ENCODE measurements around the gene EXOSC6. TPM values are rescaled to one million over a fixed set of nuclear protein-coding genes. Genes with fewer than 3 reads are reported as not detected.
A peak's percentile ranks its signal among the peaks of the same experiment; 100 is the strongest.
"Not testable (repeated sequence)": the region's sequence is repeated elsewhere in the genome, so short reads cannot be mapped to it uniquely, and the experiment has no call there.

Gene EXOSC6
- polyA plus RNA-seq, 1 donor from 2014 or later, result 4.8 TPM

DNA sequence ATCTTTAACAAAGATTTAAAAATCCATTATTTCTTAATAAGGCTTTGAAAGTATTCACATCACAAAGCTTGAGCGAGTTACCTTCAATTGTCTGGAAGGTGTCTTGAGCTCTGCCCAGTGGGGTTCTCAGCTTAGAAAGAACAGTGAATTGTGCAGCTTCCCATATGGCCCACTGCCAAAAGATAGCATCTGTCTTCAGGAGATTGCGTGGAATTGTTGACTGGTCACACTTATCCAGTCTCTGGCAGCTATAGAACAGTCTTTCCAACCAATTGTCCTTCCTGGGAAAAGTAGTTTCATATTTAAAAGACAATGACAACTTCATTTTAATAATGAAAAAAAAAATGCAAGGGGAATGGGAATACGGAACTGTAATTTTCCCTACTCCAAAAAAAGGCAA lies 19.9 kb downstream of the EXOSC6 start:
- H3K9me3 Mint-ChIP-seq, H3K27me3 Mint-ChIP-seq, H3K4me1 Mint-ChIP-seq, H3K27ac Mint-ChIP-seq, H3K4me3 Mint-ChIP-seq, H3K36me3 Mint-ChIP-seq: not testable (repeated sequence)

DNA sequence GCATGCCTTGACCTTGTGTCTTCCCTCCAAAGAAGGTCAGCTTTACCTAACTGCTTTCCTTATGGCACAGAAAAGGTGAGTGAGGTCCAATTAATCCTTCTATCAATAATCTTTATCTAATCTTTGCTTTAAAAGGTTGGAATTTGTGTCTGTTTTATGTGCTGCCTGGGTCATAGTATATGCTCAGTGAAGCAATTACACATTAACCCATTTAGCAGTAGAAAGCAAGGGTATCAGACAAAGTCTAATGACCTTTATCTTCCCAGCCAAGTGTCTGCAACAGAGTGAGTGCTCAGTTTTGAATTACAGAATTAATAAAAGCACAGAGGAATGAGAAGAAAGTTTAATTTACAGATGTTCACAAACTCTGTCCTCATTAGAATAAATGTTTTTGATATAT lies 25.7 kb downstream of the EXOSC6 start:
- not testable (repeated sequence) for H3K4me3 Mint-ChIP-seq, H3K27ac Mint-ChIP-seq, H3K27me3 Mint-ChIP-seq, H3K9me3 Mint-ChIP-seq, H3K36me3 Mint-ChIP-seq, H3K4me1 Mint-ChIP-seq

DNA sequence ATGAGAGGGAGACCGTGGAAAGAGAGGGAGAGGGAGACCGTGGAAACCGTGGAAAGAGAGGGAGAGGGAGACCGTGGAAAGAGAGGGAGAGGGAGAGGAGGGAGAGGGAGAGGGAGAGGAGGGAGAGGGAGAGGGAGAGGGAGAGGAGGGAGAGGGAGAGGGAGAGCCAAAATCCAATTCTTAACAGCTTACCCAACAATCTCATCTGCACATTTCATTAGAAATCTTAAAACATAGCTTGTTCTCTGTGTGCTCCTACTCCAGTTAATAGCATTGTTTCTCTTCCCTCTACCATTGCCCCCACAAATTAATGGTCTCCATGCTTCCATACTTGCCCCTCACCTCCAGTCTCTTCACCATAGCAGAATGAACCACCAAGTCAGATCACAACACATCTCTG lies 26.3 kb downstream of the EXOSC6 start:
- not testable (repeated sequence) for H3K27me3 Mint-ChIP-seq, H3K4me1 Mint-ChIP-seq, H3K27ac Mint-ChIP-seq, H3K36me3 Mint-ChIP-seq, H3K4me3 Mint-ChIP-seq, H3K9me3 Mint-ChIP-seq

DNA sequence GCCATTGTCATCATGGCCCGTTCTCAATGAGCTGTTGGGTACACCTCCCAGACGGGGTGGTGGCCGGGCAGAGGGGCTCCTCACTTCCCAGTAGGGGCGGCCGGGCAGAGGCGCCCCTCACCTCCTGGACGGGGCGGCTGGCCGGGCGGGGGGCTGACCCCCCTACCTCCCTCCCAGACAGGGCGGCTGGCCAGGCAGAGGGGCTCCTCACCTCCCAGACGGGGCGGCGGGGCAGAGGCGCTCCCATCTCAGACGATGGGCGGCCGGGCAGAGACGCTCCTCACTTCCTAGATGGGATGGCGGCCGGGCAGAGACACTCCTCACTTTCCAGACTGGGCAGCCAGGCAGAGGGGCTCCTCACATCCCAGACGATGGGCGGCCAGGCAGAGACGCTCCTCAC lies 27.1 kb downstream of the EXOSC6 start:
- H3K4me3 Mint-ChIP-seq, H3K9me3 Mint-ChIP-seq, H3K4me1 Mint-ChIP-seq, H3K36me3 Mint-ChIP-seq, H3K27ac Mint-ChIP-seq, H3K27me3 Mint-ChIP-seq: not testable (repeated sequence)

DNA sequence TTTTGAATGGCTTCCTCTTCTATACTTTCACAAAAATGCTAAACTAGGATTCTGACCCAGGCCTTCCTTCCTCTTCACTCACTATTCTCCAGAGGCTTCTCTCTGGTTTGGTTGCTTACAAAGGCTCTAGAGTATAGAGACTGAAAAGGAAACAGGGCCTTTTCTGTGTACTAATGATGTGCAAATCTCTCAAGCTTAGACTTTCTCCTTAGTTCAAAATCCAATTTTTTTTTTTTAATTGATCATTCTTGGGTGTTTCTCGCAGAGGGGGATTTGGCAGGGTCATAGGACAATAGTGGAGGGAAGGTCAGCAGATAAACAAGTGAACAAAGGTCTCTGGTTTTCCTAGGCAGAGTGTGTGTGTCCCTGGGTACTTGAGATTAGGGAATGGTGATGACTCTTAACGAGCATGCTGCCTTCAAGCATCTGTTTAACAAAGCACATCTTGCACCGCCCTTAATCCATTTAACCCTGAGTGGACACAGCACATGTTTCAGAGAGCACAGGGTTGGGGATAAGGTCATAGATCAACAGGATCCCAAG lies 27.7 kb downstream of the EXOSC6 start:
- not testable (repeated sequence) for H3K36me3 Mint-ChIP-seq, H3K9me3 Mint-ChIP-seq, H3K4me1 Mint-ChIP-seq, H3K27me3 Mint-ChIP-seq, H3K27ac Mint-ChIP-seq, H3K4me3 Mint-ChIP-seq

DNA sequence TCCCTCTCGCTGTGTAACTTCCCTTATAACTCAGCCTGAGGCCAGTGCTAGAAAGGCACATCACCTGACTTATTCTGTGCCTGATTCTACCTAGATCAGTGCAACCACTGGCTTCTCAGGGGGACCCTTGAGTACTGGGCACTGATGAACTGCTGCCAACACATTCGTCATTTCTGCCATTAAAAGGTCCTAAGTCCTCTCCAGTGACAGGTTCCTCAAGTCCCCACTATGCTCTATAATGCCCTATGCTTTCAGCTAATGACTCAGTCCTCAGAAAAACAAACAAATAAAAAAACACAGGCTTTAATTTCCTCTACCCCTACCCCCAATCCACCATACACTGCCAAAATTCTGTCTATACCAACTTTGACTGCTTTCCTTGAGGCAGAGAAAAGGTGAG lies 28.5 kb downstream of the EXOSC6 start:
- H3K27me3 Mint-ChIP-seq, H3K4me3 Mint-ChIP-seq, H3K36me3 Mint-ChIP-seq, H3K4me1 Mint-ChIP-seq, H3K9me3 Mint-ChIP-seq: not testable (repeated sequence)
- peak overlapping the region in 1 of 3 donors; percentile 80 for H3K27ac Mint-ChIP-seq

DNA sequence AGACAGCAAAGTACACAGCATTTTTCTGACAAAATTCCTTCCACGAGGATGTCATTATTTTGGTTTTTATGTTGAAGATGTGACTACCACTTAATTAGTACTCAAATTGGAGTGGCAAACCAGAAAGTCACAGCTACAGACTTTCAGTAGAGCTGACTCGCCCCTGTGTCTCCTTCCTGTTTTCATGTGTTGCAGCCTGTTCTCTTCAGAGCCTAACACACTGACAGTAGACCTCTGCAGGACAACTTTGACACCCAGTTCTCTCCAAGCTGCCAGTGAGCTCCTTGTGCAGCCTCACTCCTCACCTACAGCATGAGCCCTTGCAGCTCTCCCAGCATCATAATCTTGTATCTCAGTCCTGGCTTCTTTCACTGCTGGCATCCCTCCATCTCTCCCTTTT lies 29.2 kb downstream of the EXOSC6 start:
- not testable (repeated sequence) for H3K27ac Mint-ChIP-seq, H3K4me1 Mint-ChIP-seq, H3K27me3 Mint-ChIP-seq, H3K4me3 Mint-ChIP-seq, H3K9me3 Mint-ChIP-seq, H3K36me3 Mint-ChIP-seq

DNA sequence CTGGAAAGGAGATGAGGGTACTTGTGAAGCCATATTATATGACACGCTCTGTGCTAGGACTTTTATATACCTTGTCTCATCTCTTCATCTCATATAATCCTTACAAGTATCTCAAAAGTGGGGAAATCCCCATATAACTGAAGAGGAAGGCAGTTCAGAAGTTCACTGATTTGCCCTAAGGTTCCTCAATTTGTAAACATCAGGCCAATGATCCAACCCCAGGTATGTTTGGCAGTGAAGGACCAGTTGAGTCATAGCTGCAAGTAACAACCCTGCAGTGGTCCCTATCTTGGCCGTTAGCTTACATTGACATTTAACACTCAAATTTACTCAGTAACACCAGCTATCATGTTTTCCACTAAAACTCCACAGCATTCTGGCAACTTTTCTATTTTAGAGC lies 33.2 kb downstream of the EXOSC6 start:
- not testable (repeated sequence) for H3K27ac Mint-ChIP-seq, H3K9me3 Mint-ChIP-seq, H3K4me3 Mint-ChIP-seq, H3K4me1 Mint-ChIP-seq, H3K36me3 Mint-ChIP-seq, H3K27me3 Mint-ChIP-seq

DNA sequence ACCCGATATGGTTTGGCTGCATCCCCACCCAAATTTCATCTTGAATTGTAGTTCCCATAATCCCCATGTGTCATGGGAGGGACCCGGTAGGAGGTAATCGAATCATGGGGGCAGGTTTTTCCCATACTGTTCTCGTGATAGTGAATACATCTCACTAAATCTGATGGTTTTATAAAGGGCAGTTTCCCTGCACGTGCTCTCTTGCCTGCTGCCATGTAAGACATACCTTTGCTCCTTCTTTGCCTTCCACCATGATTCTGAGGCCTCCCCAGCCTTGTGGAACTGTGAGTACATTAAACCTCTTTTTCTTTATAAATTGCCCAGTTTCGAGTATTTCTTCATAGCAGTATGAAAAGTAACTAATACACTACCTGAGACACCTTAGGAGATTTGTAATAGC lies 45.4 kb downstream of the EXOSC6 start:
- H3K36me3 Mint-ChIP-seq, H3K4me3 Mint-ChIP-seq, H3K4me1 Mint-ChIP-seq, H3K9me3 Mint-ChIP-seq, H3K27ac Mint-ChIP-seq, H3K27me3 Mint-ChIP-seq: not testable (repeated sequence)

DNA sequence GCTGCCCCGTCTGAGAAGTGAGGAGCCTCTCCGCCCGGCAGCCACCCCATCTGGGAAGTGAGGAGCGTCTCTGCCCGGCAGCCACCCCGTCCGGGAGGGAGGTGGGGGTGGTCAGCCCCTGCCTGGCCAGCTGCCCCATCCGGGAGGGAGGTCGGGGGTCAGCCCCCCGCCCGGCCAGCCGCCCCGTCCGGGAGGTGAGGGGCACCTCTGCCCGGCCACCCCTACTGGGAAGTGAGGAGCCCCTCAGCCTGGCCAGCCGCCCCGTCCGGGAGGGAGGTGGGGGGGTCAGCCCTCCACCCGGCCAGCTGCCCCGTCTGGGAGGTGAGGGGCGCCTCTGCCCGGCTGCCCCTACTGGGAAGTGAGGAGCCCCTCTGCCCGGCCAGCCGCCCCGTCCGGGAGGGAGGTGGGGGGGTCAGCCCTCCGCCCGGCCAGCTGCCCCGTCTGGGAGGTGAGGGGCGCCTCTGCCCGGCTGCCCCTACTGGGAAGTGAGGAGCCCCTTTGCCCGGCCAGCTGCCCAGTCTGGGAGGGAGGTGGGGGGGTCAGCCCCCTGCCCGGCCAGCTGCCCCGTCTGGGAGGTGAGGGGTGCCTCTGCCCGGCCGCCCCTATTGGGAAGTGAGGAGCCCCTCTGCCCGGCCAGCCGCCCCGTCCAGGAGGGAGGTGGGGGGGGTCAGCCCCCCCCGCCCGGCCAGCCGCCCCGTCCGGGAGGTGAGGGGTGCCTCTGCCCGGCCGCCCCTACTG lies 46.9 kb downstream of the EXOSC6 start:
- H3K4me1 Mint-ChIP-seq, H3K36me3 Mint-ChIP-seq, H3K4me3 Mint-ChIP-seq, H3K27me3 Mint-ChIP-seq, H3K27ac Mint-ChIP-seq, H3K9me3 Mint-ChIP-seq: not testable (repeated sequence)

DNA sequence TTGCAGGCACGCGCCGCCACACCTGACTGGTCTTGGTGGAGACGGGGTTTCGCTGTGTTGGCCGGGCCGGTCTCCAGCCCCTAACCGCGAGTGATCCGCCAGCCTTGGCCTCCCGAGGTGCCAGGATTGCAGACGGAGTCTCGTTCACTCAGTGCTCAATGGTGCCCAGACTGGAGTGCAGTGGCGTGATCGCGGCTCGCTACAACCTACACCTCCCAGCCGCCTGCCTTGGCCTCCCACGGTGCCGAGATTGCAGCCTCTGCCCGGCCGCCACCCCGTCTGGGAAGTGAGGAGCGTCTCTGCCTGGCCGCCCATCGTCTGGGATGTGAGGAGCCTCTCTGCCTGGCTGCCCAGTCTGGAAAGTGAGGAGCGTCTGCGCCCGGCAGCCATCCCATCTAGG lies 47.7 kb downstream of the EXOSC6 start:
- H3K36me3 Mint-ChIP-seq, H3K9me3 Mint-ChIP-seq, H3K4me3 Mint-ChIP-seq, H3K27ac Mint-ChIP-seq, H3K27me3 Mint-ChIP-seq, H3K4me1 Mint-ChIP-seq: not testable (repeated sequence)

DNA sequence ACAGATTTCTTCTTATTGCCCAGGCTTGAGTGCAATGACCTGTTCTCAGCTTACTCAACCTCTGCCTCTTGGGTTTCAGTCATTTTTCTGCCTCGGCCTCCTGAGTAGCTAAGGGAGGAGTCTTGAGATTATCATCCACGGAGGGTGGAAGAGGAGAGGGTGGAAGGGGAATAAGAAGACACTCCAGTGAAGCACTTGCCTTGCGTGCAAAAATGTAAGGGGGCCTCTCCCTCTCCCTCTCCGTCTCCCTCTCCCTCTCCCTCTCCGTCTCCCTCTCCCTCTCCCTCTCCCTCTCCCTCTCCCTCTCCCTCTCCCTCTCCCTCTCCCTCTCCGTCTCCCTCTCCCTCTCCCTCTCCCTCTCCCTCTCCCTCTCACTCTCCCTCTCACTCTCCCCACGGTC lies 48.2 kb downstream of the EXOSC6 start:
- H3K4me1 Mint-ChIP-seq, H3K4me3 Mint-ChIP-seq, H3K27me3 Mint-ChIP-seq, H3K36me3 Mint-ChIP-seq, H3K9me3 Mint-ChIP-seq, H3K27ac Mint-ChIP-seq: not testable (repeated sequence)

DNA sequence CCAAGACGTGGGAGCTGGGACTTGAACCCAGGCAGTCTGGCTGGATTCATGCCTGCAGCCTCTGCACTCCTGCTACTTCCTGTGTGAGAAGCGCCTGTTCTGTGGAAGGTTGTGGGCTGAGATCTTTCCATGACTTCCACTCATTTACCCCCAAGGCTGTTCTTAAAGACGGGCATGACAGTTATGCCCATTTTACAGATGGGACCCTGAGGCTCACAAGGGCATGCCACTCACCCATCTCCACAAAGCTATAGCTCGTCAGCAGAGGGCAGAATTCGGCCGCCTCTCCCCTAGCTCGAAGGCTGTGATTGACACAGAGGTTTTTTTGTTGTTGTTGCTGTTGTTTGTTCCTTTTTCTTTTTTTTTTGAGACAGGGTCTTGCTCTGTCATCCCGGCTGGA lies 51.7 kb downstream of the EXOSC6 start:
- H3K27ac Mint-ChIP-seq, H3K9me3 Mint-ChIP-seq, H3K4me1 Mint-ChIP-seq, H3K36me3 Mint-ChIP-seq, H3K27me3 Mint-ChIP-seq: not testable (repeated sequence)
- H3K4me3 Mint-ChIP-seq, result peak overlapping the region in 1 of 4 donors; percentile 9

DNA sequence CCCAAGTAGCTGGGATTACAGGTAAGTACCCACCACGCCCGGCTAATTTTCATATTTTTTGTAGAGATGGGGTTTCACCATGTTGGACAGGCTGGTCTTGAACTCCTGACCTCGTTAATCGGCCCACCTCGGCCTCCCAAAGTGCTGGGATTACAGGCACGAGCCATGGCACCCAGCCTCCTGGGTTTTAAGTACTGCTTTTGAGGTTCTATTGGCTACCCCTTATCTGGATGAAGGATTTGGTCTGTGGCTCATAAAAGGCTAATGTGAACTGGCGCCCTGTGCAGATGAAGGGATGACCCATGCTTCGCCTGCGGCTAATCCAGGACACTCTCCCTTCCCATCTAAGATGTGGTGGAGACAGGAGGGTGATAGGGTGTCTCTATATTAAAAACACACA lies 52.6 kb downstream of the EXOSC6 start:
- H3K27me3 Mint-ChIP-seq, H3K36me3 Mint-ChIP-seq, H3K9me3 Mint-ChIP-seq, H3K4me1 Mint-ChIP-seq, H3K27ac Mint-ChIP-seq, H3K4me3 Mint-ChIP-seq: not testable (repeated sequence)

DNA sequence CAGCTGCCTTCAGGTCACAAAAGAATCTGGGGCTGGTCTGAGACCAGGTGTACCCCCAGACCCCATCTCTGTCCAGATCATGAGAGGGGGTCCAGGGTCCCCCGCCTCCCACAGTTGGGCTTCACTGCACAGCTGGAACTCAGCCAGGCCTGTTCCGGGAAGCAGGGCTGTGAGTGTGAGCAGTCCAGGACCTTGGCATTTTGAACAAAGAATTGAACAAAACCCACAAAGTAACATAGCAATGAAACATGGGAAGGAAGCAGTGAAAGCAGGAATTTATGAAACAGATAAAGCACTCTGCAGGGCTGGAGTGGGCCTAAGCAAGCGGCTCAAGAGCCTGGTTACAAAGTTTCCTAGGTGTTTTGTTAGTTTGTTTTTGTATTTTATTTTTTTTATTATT lies 53.1 kb downstream of the EXOSC6 start:
- H3K27ac Mint-ChIP-seq, H3K27me3 Mint-ChIP-seq, H3K4me3 Mint-ChIP-seq, H3K36me3 Mint-ChIP-seq, H3K4me1 Mint-ChIP-seq, H3K9me3 Mint-ChIP-seq: not testable (repeated sequence)

DNA sequence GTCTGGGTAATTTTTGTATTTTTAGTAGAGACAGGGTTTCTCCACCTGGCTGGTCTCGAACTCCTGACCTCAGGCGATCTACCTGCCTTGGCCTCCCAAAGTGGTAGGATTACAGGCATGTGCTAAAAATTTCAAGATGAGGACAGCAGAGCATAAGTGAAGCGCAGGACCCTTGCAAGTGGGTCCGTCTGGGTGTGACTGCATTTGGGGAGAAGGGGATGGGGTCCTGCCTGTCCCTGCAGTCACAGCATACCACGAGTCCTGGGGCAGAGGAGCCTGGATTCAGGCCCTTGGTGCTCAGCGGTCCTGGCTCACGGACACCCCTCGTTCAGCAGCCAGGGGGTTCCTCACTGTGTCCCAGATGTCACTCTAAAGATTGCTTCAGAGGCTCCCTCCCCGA lies 53.5 kb downstream of the EXOSC6 start:
- not testable (repeated sequence) for H3K9me3 Mint-ChIP-seq, H3K4me3 Mint-ChIP-seq, H3K36me3 Mint-ChIP-seq, H3K27ac Mint-ChIP-seq, H3K4me1 Mint-ChIP-seq, H3K27me3 Mint-ChIP-seq

DNA sequence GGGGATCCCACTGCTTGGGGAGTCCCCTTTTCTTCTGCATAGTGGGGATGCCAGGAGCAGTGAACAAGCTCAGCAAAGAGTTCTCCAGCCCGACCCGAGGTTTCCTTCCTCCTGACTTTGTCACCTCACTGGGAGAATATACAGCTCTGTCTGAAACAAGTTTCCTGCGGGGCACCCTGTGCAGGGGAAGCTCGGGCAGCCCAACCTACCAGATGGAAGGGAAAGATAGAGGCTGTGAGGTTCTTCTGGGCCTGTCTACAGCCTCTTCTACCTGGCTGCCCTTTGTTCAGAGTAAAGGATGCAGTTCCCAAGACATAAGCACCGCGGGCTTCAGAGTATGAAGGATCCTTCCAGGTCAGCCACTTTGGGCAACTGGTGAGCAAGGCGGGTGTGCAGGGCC lies 54.1 kb downstream of the EXOSC6 start:
- H3K4me1 Mint-ChIP-seq, H3K27ac Mint-ChIP-seq, H3K27me3 Mint-ChIP-seq, H3K9me3 Mint-ChIP-seq, H3K4me3 Mint-ChIP-seq, H3K36me3 Mint-ChIP-seq: not testable (repeated sequence)

All from IgD-negative memory B cell (primary cell).